Fibroblast of skin of left quadriceps (primary cell): Measurements from ENCODE around the gene EPHA1.

Source experiments
- DNase-seq, 2 experiments: peaks; one replicate each; pipeline ENCODE4 v3.0.0-alpha.2; 2013; ENCODE audit warnings: low read depth in 2 of 2

Gene EPHA1

DNA sequence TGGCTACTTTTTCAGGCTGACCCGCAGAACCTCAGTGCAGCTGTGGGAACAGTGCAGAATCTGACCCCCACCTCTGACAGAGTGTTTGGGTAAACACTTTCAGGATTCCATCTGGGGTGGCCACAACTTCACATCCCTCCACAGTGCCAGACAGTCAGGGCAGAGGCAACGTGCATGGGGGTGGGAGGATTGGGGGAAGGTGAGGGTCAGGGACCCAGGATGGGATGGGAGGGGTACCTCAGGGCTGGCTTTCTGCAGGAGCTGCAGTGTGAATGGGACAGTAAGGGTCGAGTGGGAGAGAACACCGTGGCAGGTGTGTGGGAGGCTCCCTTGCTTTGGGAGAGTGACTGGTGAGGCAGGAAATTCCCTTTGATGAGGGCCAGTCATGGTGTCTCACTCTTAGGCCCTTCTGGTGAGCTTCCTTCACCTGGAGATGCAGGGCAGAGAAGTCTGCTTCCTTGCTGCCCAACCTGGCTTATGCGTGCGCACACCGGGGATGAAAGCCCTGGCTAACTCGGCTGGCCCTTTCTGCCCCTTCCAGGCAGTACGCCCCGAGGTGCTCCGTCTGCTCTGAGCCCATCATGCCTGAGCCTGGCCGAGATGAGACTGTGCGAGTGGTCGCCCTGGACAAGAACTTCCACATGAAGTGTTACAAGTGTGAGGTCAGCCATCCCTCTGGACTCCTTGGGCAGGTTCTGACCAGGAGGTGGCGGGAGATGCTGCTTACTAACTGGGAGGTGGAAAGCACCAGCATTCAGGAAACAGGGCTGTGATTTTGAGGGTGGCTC is 19.1 kb downstream of the EPHA1 start:
- no peak for DNase-seq

DNA sequence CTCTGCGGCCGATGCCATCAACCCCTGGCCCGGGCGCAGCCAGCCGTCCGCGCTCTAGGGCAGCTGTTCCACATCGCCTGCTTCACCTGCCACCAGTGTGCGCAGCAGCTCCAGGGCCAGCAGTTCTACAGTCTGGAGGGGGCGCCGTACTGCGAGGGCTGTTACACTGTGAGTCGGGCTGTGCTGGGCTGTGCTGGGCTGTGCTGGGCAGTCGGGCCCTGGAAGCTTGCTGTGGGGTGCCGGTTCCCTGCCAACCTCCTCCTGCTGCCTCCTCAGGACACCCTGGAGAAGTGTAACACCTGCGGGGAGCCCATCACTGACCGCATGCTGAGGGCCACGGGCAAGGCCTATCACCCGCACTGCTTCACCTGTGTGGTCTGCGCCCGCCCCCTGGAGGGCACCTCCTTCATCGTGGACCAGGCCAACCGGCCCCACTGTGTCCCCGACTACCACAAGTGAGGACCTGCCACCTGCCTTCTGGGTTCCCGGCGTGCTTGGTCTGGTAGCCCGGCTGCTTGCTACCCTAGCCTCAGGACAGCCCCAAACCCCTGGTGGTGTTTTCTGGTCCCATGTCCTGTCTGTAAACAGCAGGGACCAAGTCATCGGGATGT is 20.1 kb downstream of the EPHA1 start:
- no peak for DNase-seq

DNA sequence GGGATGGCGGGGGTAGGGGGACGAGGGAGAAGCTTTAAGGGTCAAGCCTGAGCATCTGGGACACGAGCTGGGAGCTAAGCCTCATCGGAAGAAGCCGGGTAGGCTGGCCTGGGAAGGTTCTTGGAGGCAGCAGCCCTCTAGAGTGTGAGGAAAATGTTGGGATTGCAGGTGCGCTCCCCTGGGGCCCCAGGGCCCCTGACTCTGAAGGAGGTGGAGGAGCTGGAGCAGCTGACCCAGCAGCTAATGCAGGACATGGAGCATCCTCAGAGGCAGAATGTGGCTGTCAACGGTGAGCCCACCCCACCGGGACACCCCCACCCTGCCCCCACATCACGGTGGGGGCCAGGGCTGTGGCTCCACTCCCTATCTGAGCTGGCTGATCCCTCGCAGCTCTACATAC is 20.6 kb downstream of the EPHA1 start:
- DNase-seq, result no peak

DNA sequence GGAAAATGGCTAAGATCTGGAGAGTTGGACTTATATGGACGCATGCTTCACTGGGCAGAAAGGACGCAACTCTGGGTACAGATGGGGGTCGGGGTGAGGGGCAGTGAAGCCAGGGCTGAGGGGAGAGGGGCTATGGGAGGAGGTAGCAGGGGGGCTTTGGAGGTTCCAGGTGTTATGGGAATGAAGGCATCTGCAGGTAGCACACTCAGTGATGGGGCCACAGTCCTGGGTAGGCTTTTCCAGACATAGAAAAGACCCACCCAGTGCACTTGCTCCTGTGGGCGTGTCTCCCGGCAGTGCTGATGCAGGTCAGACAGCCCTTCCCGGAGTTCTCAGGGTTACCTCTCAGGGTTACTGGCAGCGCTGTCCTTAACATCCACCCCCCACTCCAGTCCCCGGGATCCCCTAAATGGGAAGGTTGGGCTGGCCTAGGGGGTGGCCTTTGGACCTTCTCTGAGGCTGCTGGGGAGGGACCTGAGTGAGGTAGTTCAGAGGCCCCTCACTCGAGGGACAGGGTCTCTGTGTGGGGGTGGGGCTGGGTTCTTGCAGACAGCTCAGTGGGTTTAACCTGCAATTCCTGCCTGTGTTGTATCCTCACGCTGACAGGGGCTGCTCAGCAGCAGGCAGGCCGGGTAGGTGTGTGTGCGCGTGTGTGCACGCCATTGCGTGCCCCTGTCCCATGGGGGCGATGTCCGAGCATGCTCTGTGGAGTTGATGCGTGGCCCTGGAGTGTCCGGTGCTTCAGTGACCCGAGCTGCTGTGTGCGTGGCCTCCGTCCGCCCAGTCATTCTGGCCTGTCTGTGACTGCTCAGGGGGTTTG is 21.3 kb downstream of the EPHA1 start:
- no peak for DNase-seq

DNA sequence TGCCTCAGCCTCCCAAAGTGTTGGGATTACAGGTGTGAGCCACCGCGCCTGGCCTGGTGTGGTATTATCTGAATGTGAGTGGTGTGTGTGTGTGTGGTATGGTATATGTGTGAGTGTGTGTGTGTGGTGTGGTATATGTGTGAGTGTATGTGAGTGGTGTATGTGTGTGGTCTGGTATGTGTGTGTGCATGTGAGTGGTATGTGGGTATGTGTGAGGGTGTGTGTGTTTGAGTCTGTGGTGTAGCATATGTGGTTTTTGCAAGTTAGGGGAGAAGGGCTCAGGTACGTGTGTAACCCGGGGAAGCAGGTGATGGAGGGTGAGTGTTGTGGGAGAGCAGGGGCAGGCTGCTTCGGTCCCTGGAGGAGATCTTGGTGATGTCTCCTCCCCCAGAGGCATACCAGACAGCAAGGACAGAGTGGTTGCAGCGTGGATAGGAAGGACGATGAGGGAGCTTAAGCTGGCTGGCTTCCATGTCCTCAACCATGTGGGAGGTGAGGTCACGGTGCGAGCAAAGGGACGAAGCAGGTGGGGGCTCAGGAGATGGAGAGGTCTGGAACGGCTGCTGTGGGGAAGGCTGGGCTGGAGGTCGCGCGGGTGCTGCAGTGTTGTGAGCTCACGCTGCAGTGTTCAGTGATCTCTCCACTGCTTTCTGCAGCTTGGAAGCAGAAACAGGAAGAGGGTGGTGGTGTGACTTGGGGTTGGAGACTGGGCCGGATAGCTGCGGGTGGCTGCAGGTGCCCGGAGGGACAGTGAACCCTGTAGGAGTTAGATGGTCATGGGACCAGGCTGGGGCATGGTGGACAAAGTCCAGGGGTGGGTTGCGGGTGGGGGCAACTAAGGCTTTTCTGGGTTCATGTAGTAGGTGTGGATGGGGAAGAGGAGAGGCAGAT is 22.5 kb downstream of the EPHA1 start:
- no peak for DNase-seq

DNA sequence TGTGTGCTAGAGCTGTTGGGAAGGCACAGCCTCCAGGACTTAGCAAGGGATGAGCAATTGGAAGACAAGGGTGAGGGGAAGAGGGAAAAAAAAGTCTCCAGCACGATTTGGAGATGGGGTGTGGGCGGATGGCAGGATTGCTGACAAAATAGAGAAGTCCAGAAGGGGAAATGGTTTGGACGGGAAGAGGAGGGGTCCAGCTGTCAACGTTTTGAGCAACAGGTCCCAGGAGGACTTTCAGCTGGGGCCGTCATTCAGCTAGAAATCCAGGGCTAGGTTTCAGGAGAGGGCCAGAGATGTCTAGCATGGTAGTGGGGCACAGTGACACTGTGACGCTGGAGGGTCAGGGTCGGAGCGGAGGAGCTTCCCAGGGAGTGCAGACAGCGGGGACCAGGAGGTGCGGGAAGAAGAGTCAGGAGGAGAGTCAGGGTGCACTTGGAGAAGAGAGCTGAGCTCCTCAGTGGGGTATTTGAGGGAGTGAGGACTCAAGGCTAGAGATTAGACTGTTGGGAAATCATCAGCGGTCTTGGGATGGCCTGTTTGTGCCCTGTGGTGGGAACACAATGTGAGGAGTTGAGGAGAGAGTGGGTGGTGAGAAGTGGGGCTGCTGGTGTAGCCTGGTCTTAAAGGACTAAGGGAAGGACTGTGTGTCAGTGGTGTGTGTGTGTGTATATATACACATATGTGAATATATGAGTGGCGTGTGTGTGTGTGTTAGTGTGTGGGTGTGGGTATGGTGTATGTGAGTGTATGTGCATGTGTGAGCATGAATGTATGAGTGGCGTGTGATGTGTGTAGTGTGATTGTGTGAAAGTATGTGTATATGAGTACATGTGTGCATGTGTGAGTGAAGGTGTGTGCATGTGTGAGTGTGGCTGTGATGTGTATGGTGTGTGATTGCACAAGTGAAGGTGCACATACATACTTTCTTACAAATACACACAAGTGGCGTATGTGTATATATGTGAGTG is 23.7 kb downstream of the EPHA1 start:
- no peak for DNase-seq

DNA sequence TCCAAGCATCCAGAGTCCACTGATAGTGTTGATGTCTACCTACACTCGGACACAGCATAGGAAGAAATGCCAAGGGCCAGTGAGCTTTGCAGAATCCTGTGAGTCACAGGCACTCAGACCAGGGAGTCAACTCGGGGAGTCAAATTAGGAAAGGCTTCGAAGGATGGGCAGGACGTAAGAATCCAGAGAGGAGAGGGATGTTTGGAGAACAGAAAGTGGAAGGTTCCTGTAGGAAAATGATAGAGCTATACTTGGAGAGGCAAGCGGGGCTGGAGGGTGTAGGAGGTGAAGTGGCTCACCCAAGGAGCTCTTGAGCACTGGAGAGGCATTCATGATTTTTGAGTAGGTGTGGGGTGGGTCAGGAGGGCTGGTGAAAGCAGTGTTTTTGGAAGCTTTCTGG is 24.5 kb downstream of the EPHA1 start:
- no peak for DNase-seq

DNA sequence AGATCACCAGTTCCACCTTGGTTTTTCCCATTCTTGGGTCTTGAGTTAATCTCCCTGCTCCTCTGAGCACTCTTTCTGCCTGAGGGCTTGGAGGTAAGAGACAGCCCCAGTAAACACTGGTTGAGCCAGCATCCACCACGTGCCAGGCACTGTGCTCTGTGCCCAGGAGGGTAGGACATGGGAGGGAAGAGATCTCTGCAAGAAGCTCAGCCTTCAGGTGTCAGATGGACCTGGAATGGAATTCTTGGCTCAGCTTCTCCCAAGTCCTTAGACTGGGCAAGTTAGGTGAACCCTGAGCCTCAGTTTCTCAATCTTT is 25.1 kb downstream of the EPHA1 start:
- DNase-seq, result no peak

DNA sequence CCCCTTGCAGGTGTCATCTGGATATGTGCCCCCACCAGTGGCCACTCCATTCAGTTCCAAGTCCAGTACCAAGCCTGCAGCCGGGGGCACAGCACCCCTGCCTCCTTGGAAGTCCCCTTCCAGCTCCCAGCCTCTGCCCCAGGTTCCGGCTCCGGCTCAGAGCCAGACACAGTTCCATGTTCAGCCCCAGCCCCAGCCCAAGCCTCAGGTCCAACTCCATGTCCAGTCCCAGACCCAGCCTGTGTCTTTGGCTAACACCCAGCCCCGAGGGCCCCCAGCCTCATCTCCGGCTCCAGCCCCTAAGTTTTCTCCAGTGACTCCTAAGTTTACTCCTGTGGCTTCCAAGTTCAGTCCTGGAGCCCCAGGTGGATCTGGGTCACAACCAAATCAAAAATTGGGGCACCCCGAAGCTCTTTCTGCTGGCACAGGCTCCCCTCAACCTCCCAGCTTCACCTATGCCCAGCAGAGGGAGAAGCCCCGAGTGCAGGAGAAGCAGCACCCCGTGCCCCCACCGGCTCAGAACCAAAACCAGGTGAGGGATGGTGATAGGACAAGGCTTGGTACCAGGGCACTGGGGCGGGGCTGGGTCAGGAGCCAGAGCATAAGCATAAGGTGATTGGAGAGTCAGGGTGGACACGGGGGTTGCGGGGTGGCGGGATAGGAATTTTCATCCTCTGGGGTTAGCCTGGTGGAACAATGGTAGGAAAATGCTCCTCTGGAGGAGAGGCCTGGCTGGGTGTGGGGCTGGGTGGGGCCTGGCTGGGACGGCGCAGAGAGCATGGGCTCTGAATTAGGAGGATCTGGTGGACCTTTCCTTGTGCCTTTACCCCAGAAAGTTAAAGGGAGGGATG is 25.6 kb downstream of the EPHA1 start:
- no peak for DNase-seq

DNA sequence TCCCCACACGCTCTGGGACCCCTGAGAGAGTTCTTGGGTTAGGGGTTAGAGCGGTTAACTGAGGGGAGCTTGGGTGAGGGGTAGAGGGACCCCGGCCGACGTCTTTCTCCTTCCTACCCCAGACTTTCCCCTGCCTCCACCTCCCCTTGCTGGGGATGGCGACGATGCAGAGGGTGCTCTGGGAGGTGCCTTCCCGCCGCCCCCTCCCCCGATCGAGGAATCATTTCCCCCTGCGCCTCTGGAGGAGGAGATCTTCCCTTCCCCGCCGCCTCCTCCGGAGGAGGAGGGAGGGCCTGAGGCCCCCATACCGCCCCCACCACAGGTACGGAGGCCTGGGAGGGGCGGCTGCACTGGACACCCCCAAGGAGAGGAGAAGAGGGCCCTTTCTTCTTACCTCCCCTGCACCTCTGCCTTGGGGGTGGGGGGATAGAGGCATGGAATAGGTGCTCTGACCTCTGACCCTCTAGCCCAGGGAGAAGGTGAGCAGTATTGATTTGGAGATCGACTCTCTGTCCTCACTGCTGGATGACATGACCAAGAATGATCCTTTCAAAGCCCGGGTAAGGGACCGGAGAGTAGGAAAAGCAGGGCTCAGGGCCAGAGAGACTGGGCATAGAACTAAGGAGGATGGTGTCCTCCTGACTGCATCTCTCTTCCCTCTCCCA is 26.4 kb downstream of the EPHA1 start:
- no peak for DNase-seq

DNA sequence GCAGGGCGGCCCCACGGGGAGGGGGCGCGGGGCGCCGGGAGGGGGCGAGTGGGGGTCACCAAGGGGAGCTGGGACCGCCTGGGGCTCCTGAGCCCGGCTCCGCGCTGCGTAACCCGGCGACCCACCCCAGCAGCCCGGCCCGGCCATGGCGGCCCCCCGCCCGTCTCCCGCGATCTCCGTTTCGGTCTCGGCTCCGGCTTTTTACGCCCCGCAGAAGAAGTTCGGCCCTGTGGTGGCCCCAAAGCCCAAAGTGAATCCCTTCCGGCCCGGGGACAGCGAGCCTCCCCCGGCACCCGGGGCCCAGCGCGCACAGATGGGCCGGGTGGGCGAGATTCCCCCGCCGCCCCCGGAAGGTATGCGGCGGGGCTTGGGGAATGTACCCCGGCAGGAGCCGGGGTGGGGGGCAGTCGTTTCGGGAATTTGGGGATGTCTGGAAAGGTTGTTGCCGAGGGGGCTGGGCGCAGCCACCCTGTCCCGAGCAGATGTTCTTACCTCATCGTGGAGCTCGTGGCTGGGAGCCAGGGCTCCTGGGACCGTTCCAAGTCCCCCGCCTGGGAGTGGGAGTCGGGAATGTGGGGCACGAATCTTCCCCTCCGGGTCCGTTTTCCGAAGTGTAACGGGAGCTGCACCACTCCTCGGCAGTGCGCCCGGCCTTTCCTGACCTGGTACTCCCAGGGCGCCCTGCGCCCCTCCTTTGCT is 27.1 kb downstream of the EPHA1 start:
- peak; percentile 77 to 80 for DNase-seq

DNA sequence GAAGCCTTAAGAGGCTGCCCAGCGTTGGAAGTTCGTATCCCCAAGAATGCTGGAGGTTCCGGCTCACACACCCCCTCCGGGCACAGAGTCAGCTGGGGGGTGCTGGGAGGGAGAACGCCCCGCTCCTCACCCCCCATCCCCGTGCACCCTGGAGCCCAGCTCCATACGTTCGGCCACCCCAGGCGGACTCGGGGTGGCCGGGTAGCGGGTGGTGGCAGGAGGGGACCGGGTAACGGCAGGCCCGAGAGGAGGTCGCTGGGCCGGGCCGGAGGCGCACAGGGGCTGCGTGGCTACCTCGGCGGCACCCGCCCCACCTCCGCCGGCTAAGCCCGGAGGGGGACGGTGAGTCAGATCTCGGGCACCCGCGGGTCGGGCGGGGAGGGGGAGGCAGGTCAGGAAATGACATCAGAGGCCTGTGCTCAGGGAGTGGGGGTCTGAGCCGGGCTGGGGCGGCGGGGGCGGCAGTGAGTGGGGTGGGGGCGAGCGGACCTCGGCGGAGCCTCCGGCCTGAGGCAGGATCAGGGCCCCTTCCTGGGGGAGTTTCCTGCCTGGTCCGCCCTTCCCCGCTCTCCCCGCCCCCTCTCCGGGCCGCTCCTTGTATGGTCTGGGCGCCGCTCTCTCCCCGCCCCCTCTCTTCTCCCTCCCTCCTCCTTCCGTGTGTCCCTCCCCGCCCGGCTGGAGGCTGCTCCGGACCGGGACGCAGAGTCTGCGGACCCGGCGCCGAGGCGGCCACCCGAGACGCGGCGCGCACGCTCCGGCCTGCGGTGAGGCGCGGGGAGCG is 27.8 kb downstream of the EPHA1 start, which contains the start of gene ZYX:
TSS of gene ZYX (plus strand) at position 700 of the 781 bp plus-strand sequence. CDS start 227 bp downstream, outside the sequence.
- DNase-seq, result peak; percentile 91 to 92

DNA sequence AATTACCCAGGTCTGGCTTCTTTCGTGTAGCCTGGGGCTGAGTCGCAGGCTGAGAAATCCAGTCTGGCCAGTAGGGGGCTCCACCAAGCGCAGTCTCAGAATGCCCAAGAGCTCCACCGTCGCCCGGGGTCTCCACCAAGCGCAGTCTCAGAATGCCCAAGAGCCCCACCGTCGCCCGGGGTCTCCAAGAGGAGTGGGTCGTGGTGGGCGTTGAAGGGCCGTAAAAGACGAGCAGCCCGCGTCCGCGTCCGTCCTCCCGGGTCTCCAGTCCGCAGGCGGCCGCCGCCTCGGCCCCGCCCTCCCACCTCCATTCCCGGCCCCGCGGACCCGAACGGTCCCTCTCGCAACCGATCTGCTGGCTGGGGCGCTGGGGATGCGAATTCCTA is 28.4 kb downstream of the EPHA1 start:
- DNase-seq, result peak; percentile 73 to 81

DNA sequence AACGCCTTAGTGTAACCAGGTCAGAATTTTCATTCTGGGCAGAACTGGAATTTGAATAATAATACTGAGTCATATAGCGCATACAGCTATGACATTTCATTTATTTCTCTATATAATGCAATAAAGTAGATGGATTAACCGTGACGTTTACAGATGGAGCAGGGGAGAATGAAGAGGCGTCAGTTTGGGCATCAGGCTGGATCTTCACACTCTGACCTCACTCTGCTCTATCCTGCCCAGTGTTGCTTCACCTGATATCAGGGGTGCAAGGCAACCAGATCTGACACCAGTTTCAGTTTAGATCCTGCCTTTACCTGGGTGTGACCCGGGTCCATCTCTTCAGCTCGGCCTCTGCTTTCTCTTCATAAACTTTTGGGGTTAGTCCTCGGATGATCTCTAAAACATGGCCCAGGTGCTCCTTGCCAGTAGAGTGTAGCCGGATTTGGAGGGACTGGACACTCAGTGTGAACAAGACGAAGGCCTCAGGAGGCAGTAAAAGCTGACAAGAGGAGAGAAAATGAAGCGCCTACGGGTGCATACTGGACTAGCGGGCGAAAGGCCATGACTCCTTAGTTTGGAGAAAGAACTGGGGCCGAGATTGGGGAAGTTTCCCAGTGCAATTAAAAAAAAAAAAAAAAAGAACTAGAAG is 28.9 kb downstream of the EPHA1 start:
- no peak for DNase-seq

DNA sequence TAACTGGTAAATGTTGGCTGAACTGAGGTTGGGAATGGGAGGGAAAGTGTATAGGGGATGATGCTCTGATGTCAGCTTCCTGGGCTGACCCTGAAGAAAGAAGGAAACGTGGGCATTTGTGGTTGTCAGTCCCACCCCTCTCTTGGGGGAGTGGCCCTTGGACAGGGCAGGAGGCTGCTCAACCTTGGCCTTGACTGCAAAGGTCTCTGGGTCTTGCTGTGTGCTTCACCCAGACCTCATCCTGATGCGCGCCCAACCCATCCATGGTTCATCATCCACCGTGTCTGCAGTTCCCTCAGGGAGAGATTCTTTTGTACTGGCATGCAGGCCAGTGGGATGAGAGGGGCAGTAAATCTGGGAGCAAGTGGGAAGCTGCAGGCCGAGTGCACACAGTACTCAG is 32.3 kb downstream of the EPHA1 start:
- DNase-seq, result no peak

DNA sequence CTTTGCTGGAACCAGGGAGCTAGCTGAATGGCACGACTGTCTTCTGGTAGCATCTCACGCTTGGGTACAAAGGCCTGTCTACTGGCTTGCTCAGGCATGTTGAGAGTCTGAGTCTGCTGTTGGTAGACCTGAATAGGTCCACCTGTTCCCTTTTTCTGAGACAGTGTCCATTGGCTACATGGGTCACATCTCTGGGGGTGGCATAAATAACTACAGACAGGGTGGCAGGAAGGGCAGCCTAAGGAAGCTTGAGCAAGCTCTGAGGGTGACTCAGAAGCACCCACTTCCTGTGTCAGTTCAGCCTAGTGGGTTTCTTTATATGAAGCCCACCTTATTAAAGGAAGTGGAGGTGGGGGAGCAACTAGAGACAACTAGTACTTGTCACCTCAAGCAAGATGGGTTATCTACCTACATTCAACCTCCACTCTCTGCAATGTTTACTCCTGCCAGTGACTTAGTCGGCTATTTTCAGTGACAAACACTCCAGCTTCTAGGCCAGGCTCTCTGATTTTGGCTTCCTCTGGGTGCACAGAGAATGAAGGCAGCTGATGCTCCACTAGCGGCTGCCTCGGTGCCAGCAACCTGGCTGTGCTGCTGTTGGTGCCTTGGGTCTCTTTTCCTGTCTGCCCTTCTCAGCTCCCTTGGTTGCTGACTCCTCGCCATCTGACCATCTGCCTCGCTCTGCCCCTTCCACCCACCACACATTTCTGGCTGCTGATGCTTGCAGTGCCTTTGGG is 33.2 kb downstream of the EPHA1 start:
- DNase-seq, result no peak
